AG04449 (cell line): ENCODE results near the gene DUSP16.
"Not testable (repeated sequence)": the region's sequence is repeated elsewhere in the genome, so short reads cannot be mapped to it uniquely, and the experiment has no call there.

ENCODE experiments used
- CTCF ChIA-PET: fragments of 350-600 bp; formaldehyde crosslinking; extraction: SDS; loops from one replicate; lab custom pipeline; 2021; ENCODE audit warnings: antibody characterized with exemption; lab: Yijun Ruan, JAX
- POLR2A ChIA-PET: fragments of 400-600, 350-600 bp; formaldehyde crosslinking; extraction: SDS; loops from one replicate; lab custom pipeline; 2020; ENCODE audit warnings: antibody characterized with exemption, inconsistent platforms; lab: Yijun Ruan, JAX
- DNase-seq: peaks from one replicate; pipeline ENCODE4 v3.0.0-alpha.2; 2010; ENCODE audit warnings: low read depth, low spot score
- H3K4me3 ChIP-seq: 2 replicates; pipeline ENCODE4 v1.5.1; 2011; ENCODE audit warnings: low read depth, mild to moderate bottlenecking, control low read depth, low read length
- CTCF ChIP-seq: IDR thresholded peaks from one replicate; pipeline ENCODE4 v1.5.1; 2011; ENCODE audit warnings: mild to moderate bottlenecking, moderate library complexity, low read length, control low read depth, inconsistent platforms; ENCODE audit not compliant: insufficient read depth; ENCODE audit errors: missing control alignments

Gene DUSP16

GRCh38 chr12:12606781-12607589, 44.3 kb upstream of the DUSP16 start:
- DNase-seq, result no peak
- TF ChIP-seq CTCF, result no peak
- CTCF ChIA-PET, result interaction anchor here (0.9 to 2.1 kb wide), 3 partner anchors 38 to 230 kb away, joined by 3 to 4 read pairs (median 3); no protein-coding TSS in a partner anchor
- H3K4me3 ChIP-seq, result no peak overlapping the region
- POLR2A ChIA-PET, result no interaction called here

- H3K4me3 ChIP-seq, result no peak overlapping the region
- POLR2A ChIA-PET, result no interaction called here
- no peak for TF ChIP-seq CTCF
- CTCF ChIA-PET, result no interaction called here
- DNase-seq, result no peak
Observed at GRCh38 chr12:12604740-12605139, 42.1 kb upstream of the DUSP16 start.

- no peak for DNase-seq
- POLR2A ChIA-PET, result no interaction called here
Observed at GRCh38 chr12:12600659-12601058, 38.0 kb upstream of the DUSP16 start.

GRCh38 chr12:12599750-12600643, 37.3 kb upstream of the DUSP16 start:
- DNase-seq, result no peak
- ChIA-PET POLR2A (no interaction called here), CTCF (interaction anchor here (1.0 to 4.0 kb wide), 5 partner anchors 24 to 223 kb away, joined by 3 to 20 read pairs (median 3); partner anchors contain the start of gene DUSP16)
- no peak for TF ChIP-seq CTCF
- H3K4me3 ChIP-seq, result no peak overlapping the region

More at GRCh38 chr12:12600659-12601058, 38.0 kb upstream of the DUSP16 start:
- CTCF ChIA-PET, result interaction anchor here (1.5 to 4.0 kb wide), 3 partner anchors 13 to 224 kb away, joined by 3 to 20 read pairs (median 3); partner anchors contain the start of gene DUSP16
- TF ChIP-seq CTCF, result no peak
- H3K4me3 ChIP-seq, result no peak overlapping the region

GRCh38 chr12:12598864-12599263, 36.2 kb upstream of the DUSP16 start:
- TF ChIP-seq CTCF, result no peak
- no peak overlapping the region for H3K4me3 ChIP-seq
- POLR2A ChIA-PET, result no interaction called here
- CTCF ChIA-PET, result interaction anchor here (1.2 to 4.0 kb wide), 3 partner anchors 25 to 215 kb away, joined by 3 to 20 read pairs (median 3); partner anchors contain the start of gene DUSP16
- DNase-seq, result no peak

- CTCF ChIA-PET, DNase-seq, POLR2A ChIA-PET, H3K4me3 ChIP-seq: not testable (repeated sequence)
Observed at GRCh38 chr12:12596598-12596997, 33.9 kb upstream of the DUSP16 start.

GRCh38 chr12:12595929-12596328, 33.3 kb upstream of the DUSP16 start:
- CTCF ChIA-PET, result not testable (repeated sequence)

More at GRCh38 chr12:12595929-12596328, 33.3 kb upstream of the DUSP16 start:
- POLR2A ChIA-PET, H3K4me3 ChIP-seq, DNase-seq: not testable (repeated sequence)
